ENCODE data around the gene MAGI1.
"Not testable (repeated sequence)": the region's sequence is repeated elsewhere in the genome, so short reads cannot be mapped to it uniquely, and the experiment has no call there.

MAGI1 gene

DNA sequence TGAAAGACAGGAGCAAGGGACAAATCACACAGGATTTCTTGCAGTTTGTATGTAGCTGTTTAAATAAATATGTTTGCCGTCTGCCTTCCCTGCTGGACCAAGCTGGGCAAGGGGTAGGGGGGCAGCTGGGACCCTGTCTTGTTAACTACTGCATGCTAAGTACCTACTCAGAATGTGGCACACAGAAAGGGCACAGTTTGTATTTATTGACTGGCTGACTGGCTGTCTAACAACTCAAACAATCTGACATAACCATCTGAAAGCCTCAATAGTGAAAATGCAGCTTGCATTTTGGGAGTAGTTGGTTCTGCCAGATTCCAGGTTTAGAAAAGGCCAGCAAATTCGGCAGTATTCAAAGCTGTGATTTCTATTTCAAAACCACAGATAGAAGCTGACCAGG, 16.6 kb upstream of the MAGI1 start:
- Histone ChIP-seq H3K36me3 (ENCODE audit: control insufficient read depth, low read depth, low read length) (no peaks in the 10 kb centered on the region), H3K27me3 (ENCODE audit: control insufficient read depth, insufficient read depth, low read length) (no peaks in the 10 kb centered on the region), H3K4me1 (ENCODE audit: control insufficient read depth, low read depth, low read length) (peaks cover 28% of the 10 kb centered on the region), H3K9me3 (ENCODE audit: control insufficient read depth, low read depth, low read length) (no peaks in the 10 kb centered on the region), H3K4me3 (ENCODE audit: low read length) (no peak overlapping the region), H3K9ac (ENCODE audit: low read length) (no peak overlapping the region), H3K27ac (ENCODE audit: low read length) (no peak overlapping the region)

DNA sequence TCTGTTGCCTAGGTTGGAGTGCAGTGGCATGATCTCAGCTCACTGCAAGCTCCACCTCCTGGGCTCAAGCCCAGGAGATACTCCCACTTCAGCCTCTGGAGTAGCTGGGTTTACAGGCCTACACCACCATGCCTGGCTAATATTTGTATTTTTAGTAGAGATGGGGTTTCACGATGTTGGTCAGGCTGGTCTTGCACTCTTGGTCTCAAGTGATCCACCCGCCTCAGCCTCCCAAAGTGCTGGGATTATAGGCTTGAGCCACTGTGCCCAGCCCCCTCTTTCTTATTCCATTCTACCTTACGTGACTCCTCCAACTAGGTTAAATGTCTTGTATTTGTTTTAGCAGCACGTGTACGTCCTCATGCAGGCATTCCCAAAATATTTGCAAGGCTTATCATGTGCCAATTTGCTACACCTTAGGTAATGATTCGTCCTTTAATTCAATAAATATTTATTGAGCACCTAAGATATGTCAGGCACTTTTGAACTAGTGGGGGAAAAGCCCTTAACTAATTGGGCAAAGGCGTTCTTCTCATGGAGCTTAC, 14.9 kb upstream of the MAGI1 start:
- H3K9ac ChIP-seq (ENCODE audit: low read length), result no peak overlapping the region
- H3K4me1 ChIP-seq (ENCODE audit: control insufficient read depth, low read depth, low read length), result peaks cover 28% of the 10 kb centered on the region
- H3K27me3 ChIP-seq (ENCODE audit: control insufficient read depth, insufficient read depth, low read length), result no peaks in the 10 kb centered on the region
- H3K4me3 ChIP-seq (ENCODE audit: low read length), result no peak overlapping the region
- no peaks in the 10 kb centered on the region for H3K9me3 ChIP-seq (ENCODE audit: control insufficient read depth, low read depth, low read length)
- no peaks in the 10 kb centered on the region for H3K36me3 ChIP-seq (ENCODE audit: control insufficient read depth, low read depth, low read length)
- no peak overlapping the region for H3K27ac ChIP-seq (ENCODE audit: low read length)

DNA sequence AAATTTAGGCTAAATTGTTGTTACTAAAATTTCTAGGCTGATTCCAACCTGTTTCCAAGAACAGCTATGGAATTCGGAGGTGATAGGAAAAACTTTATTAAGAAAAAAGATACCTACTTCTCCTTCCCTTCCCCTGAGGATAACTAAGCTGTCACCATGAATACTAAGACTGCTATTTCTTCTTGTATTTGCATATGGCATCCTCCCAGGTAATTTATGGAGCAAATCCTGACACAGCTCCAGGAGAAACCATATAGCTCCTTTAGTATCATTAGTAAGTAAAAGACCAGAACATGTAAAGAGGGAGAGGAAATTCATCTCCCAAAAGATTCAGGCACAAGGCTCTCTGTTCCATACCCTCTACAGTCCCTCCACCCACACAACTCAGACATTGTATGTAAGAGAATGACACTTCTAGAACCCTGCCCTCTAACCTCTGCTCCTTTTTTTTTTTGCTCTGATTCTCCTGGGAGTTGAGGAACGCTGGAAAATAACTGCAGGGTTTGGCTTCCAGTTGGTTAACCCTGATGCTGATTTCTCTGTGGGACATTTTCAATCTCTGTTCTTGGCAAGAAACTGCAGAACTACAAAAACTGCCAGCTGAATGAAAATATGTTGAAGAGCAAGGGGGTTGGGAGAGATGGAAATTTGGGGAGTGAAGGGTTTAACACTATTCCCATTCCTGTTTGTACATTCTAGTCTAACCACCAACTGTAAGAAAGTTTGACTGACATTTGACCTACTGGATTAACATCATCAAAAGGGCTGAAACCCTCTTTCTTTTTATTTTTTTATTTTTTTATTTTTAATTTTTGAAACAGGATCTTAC, 14.2 kb upstream of the MAGI1 start:
- H3K4me3 ChIP-seq (ENCODE audit: low read length), result no peak overlapping the region
- H3K9ac ChIP-seq (ENCODE audit: low read length), result no peak overlapping the region
- no peak overlapping the region for H3K27ac ChIP-seq (ENCODE audit: low read length)
- no peaks in the 10 kb centered on the region for H3K36me3 ChIP-seq (ENCODE audit: control insufficient read depth, low read depth, low read length)
- H3K9me3 ChIP-seq (ENCODE audit: control insufficient read depth, low read depth, low read length), result no peaks in the 10 kb centered on the region
- no peaks in the 10 kb centered on the region for H3K27me3 ChIP-seq (ENCODE audit: control insufficient read depth, insufficient read depth, low read length)
- peaks cover 28% of the 10 kb centered on the region for H3K4me1 ChIP-seq (ENCODE audit: control insufficient read depth, low read depth, low read length)

DNA sequence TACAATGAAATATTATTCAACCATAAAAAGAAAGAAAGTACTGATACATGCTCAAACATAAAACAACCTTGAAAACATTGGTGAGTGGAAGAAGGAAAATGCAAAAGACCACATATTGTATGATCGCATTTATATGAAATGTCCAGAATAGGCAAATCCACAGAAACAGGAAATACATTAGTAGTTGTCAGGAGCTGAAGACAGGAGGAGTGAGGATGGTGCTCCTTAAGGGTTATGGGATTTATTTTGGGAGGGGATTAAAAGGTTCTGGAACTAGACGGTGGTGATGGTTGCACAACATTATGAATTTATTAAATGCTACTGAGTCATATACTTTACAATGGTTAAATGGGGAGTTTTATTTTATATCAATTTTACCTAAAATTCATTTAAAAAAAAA, 12.1 kb upstream of the MAGI1 start:
- Histone ChIP-seq H3K27ac (ENCODE audit: low read length) (no peak overlapping the region), H3K4me3 (ENCODE audit: low read length) (no peak overlapping the region), H3K4me1 (ENCODE audit: control insufficient read depth, low read depth, low read length) (peaks cover 21% of the 10 kb centered on the region), H3K9me3 (ENCODE audit: control insufficient read depth, low read depth, low read length) (no peaks in the 10 kb centered on the region), H3K27me3 (ENCODE audit: control insufficient read depth, insufficient read depth, low read length) (no peaks in the 10 kb centered on the region), H3K36me3 (ENCODE audit: control insufficient read depth, low read depth, low read length) (no peaks in the 10 kb centered on the region), H3K9ac (ENCODE audit: low read length) (no peak overlapping the region)

DNA sequence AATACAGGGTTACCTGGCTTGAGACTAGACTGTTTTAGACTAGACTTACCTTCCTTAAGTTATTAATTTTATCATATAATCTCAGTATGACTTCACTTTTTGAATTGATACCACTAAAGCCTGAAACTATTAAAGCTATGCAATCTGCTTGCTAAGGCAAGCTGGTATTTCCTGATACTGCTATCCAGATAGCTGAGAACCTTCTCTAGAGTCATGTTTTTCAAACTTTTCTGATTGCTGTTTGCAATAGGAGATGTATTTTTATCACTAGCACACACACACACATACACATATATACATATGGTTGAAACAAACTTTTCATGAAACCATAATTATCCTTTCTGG, 9.3 kb upstream of the MAGI1 start:
- Histone ChIP-seq H3K4me1 (ENCODE audit: control insufficient read depth, low read depth, low read length) (peaks cover 2% of the 10 kb centered on the region), H3K9ac (ENCODE audit: low read length) (no peak overlapping the region), H3K27ac (ENCODE audit: low read length) (no peak overlapping the region), H3K9me3 (ENCODE audit: control insufficient read depth, low read depth, low read length) (no peaks in the 10 kb centered on the region), H3K36me3 (ENCODE audit: control insufficient read depth, low read depth, low read length) (no peaks in the 10 kb centered on the region), H3K4me3 (ENCODE audit: low read length) (no peak overlapping the region), H3K27me3 (ENCODE audit: control insufficient read depth, insufficient read depth, low read length) (no peaks in the 10 kb centered on the region)

DNA sequence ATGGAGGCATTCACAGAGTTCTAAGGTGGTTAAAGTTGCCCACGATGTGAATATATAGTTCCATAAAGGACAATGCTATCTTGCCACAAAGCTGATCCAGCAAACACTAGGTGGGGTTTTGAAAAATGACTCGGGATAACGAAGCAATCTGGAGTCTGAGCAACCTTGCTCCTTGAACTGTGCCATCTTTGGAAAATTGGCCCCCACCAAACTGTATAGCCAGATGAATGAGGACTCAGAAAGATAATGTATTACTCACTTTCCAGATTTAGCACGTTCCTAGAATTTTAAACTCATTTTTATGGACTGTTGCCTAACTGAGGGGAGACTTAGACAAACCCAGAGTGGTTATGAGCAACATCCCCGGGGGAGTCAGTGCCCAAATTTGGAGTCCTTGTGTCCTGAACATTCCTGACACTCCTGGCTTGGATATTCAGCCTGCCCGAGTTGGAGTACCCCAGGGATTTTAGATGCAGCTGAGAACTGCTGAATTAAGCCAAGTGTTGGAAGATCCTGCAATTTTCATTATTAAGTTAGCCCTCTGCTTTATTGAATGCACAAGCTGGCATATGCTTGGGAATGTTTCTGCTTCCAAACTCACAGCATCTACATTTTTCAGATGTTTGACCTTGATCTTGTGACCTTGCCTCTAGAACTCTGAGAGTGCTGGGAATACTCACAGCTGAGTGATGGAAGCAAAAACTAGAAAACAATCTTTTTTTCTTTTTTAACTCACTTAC, 8.8 kb upstream of the MAGI1 start:
- H3K4me3 ChIP-seq (ENCODE audit: low read length), result no peak overlapping the region
- H3K27ac ChIP-seq (ENCODE audit: low read length), result no peak overlapping the region
- H3K36me3 ChIP-seq (ENCODE audit: control insufficient read depth, low read depth, low read length), result no peaks in the 10 kb centered on the region
- H3K9ac ChIP-seq (ENCODE audit: low read length), result no peak overlapping the region
- no peaks in the 10 kb centered on the region for H3K4me1 ChIP-seq (ENCODE audit: control insufficient read depth, low read depth, low read length)
- H3K27me3 ChIP-seq (ENCODE audit: control insufficient read depth, insufficient read depth, low read length), result no peaks in the 10 kb centered on the region
- H3K9me3 ChIP-seq (ENCODE audit: control insufficient read depth, low read depth, low read length), result no peaks in the 10 kb centered on the region

DNA sequence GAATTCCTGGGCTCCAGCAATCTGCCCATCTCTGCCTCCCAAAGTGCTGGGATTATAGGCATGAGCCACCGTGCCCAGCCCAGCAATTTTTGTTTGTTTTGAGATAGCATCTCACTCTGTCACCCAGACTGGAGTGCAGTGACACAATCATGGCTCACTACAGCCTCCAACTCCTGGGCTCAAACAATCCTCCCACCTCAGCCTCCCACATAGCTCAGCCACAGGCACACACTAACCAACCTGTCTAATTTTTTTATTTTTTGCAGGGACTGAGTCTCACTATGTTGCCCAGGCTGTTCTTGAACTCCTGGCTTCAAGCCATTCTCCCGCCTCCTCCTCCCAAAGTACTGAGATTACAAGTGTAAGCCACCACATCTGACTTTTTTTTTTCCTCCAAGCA, 7.6 kb upstream of the MAGI1 start:
- not testable (repeated sequence) for H3K27ac ChIP-seq (ENCODE audit: low read length); H3K27me3 ChIP-seq (ENCODE audit: control insufficient read depth, insufficient read depth, low read length); H3K36me3 ChIP-seq (ENCODE audit: control insufficient read depth, low read depth, low read length); H3K9me3 ChIP-seq (ENCODE audit: control insufficient read depth, low read depth, low read length); H3K4me1 ChIP-seq (ENCODE audit: control insufficient read depth, low read depth, low read length); H3K4me3 ChIP-seq (ENCODE audit: low read length); H3K9ac ChIP-seq (ENCODE audit: low read length)

DNA sequence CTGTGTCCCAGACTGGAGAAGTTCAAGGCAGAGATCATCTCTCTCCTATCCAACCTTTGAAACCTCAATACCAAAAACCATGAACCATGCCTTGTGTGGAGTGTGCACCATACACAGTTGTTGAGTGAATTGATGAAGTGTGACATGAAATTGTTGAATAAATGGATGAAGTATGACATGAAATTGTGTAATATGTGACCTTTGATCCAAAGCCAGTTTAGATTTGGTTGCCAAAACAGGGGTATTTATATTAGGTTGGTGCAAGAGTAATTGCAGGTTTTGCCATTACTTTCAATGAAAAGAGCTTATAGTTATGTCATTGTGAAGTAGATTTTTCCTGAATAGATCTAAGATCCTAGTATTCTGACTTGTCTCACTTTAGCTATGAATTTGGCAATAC, 3.1 kb upstream of the MAGI1 start:
- H3K27me3 ChIP-seq (ENCODE audit: control insufficient read depth, insufficient read depth, low read length), result no peaks in the 10 kb centered on the region
- no peak overlapping the region for H3K9ac ChIP-seq (ENCODE audit: low read length)
- no peak overlapping the region for H3K4me3 ChIP-seq (ENCODE audit: low read length)
- H3K4me1 ChIP-seq (ENCODE audit: control insufficient read depth, low read depth, low read length), result peaks cover 3% of the 10 kb centered on the region
- H3K27ac ChIP-seq (ENCODE audit: low read length), result no peak overlapping the region
- H3K36me3 ChIP-seq (ENCODE audit: control insufficient read depth, low read depth, low read length), result no peaks in the 10 kb centered on the region
- H3K9me3 ChIP-seq (ENCODE audit: control insufficient read depth, low read depth, low read length), result no peaks in the 10 kb centered on the region

DNA sequence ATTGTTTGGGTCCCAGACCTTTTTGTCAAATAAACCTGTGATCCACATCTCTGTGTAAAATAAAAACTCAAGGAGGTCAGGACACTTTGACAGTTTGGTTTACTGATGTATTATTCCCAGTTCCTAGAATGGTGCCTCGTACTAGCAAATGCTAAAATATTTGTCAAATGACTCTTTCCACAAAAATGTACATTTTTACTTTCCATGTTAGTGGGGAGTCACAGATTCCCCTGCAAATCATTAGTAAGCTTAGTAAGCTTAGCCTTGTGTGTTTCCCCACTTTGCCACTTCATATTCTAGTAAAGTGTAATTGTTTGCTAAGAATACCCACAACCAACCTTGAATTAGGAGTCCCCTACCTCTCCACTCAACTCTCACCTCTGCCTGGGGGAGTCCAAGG, 2.4 kb upstream of the MAGI1 start:
- Histone ChIP-seq H3K36me3 (ENCODE audit: control insufficient read depth, low read depth, low read length) (no peaks in the 10 kb centered on the region), H3K27ac (ENCODE audit: low read length) (no peak overlapping the region), H3K9ac (ENCODE audit: low read length) (no peak overlapping the region), H3K27me3 (ENCODE audit: control insufficient read depth, insufficient read depth, low read length) (no peaks in the 10 kb centered on the region), H3K4me3 (ENCODE audit: low read length) (no peak overlapping the region), H3K4me1 (ENCODE audit: control insufficient read depth, low read depth, low read length) (peaks cover 10% of the 10 kb centered on the region), H3K9me3 (ENCODE audit: control insufficient read depth, low read depth, low read length) (no peaks in the 10 kb centered on the region)

DNA sequence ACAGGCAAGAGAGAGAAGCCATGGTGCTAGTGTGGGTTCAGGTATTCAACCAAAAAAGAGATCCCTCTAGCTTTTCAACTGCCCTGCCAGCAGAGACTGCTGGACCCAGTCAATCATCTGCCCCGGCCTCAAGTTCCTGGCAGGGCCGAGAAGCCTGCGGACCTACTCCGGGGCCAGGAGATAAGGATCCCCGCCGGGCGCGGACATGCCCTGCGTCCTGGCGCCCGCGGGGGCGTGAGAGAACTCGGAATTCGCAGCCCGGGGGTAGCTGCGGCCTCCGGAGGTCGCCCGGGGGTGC, 821 bp upstream of the MAGI1 start:
- no peaks in the 10 kb centered on the region for H3K27me3 ChIP-seq (ENCODE audit: control insufficient read depth, insufficient read depth, low read length)
- H3K9me3 ChIP-seq (ENCODE audit: control insufficient read depth, low read depth, low read length), result no peaks in the 10 kb centered on the region
- no peaks in the 10 kb centered on the region for H3K36me3 ChIP-seq (ENCODE audit: control insufficient read depth, low read depth, low read length)
- H3K4me3 ChIP-seq (ENCODE audit: low read length), result peak overlapping the region; percentile 85
- H3K4me1 ChIP-seq (ENCODE audit: control insufficient read depth, low read depth, low read length), result peaks cover 17% of the 10 kb centered on the region
- peak overlapping the region; percentile 59 for H3K9ac ChIP-seq (ENCODE audit: low read length)
- H3K27ac ChIP-seq (ENCODE audit: low read length), result no peak overlapping the region

DNA sequence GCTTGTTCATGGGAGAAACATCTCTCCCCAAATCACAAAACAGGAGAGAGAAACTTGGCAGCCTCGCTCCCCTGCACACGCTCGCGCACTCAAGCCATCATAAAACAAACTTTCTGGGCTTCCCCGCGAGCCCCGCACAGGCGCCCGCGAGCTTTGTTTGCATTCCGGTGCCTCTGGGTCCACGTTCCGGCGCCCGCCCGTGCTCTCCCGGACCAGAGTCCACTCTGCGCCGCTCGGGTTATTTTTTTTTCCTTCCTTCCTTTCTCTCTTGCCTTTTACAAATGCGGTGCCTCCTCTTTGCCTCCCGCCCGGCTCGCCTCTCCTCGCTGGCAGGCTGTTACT, 363 bp downstream of the MAGI1 start:
- peak overlapping the region; percentile 85 for H3K4me3 ChIP-seq (ENCODE audit: low read length)
- H3K27me3 ChIP-seq (ENCODE audit: control insufficient read depth, insufficient read depth, low read length), result no peaks in the 10 kb centered on the region
- H3K9me3 ChIP-seq (ENCODE audit: control insufficient read depth, low read depth, low read length), result no peaks in the 10 kb centered on the region
- no peaks in the 10 kb centered on the region for H3K36me3 ChIP-seq (ENCODE audit: control insufficient read depth, low read depth, low read length)
- H3K27ac ChIP-seq (ENCODE audit: low read length), result no peak overlapping the region
- peaks cover 21% of the 10 kb centered on the region for H3K4me1 ChIP-seq (ENCODE audit: control insufficient read depth, low read depth, low read length)
- H3K9ac ChIP-seq (ENCODE audit: low read length), result peak overlapping the region; percentile 73

DNA sequence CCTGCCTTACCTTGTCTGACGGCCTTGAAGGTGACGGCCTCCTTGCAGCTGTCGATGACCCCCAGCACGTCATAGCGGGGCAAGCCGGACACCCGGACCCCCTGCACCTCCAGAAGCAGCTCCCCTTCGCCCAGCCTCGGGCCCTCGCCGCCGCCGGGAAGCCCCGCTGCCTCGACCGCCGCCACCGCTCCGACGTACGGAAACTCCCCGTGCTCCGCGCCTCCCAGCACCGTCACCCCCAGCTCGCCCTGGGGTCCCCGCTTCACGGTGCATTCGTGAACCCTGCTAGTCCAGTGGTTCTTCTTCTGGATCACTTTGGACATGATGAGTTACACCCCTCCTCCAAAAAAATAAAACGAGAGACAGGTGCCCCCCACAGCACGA, 740 bp downstream of the MAGI1 start:
- no peak overlapping the region for H3K27ac ChIP-seq (ENCODE audit: low read length)

More for the DNA sequence above, 740 bp downstream of the MAGI1 start:
- Histone ChIP-seq H3K36me3 (ENCODE audit: control insufficient read depth, low read depth, low read length) (no peaks in the 10 kb centered on the region), H3K4me1 (ENCODE audit: control insufficient read depth, low read depth, low read length) (peaks cover 23% of the 10 kb centered on the region), H3K4me3 (ENCODE audit: low read length) (peak overlapping the region; percentile 85), H3K27me3 (ENCODE audit: control insufficient read depth, insufficient read depth, low read length) (no peaks in the 10 kb centered on the region), H3K9me3 (ENCODE audit: control insufficient read depth, low read depth, low read length) (no peaks in the 10 kb centered on the region), H3K9ac (ENCODE audit: low read length) (peak overlapping the region; percentile 73)
